Fibroblast of the aortic adventitia (primary cell): Measurements from ENCODE around the gene CNGA4. TPM values are rescaled to one million over a fixed set of nuclear protein-coding genes. Genes with fewer than 3 reads are reported as not detected.

ENCODE experiments used
- DNase-seq: peaks from one replicate; pipeline ENCODE4 v3.0.0-alpha.2; 2010; ENCODE audit warnings: low read depth
- H3K4me3 ChIP-seq: 2 replicates; pipeline ENCODE4 v1.5.1; 2011; ENCODE audit warnings: low read depth, mild to moderate bottlenecking, control low read depth, low read length, moderate library complexity
- total RNA-seq: library from RNA; depleted of rRNA; stranded (reverse); fragments of >200 nt; gene quantifications from 2 replicates; pipeline ENCODE4 v1.2.3, GENCODE V29; 2012; ENCODE audit warnings: low replicate concordance
- TF ChIP-seq, protein P1 (sequence below): IDR thresholded peaks from 2 replicates; pipeline ENCODE4 v1.5.1; 2011; ENCODE audit warnings: mild to moderate bottlenecking, low read length, control low read depth, inconsistent platforms; ENCODE audit not compliant: insufficient read depth

CNGA4 gene, protein sequence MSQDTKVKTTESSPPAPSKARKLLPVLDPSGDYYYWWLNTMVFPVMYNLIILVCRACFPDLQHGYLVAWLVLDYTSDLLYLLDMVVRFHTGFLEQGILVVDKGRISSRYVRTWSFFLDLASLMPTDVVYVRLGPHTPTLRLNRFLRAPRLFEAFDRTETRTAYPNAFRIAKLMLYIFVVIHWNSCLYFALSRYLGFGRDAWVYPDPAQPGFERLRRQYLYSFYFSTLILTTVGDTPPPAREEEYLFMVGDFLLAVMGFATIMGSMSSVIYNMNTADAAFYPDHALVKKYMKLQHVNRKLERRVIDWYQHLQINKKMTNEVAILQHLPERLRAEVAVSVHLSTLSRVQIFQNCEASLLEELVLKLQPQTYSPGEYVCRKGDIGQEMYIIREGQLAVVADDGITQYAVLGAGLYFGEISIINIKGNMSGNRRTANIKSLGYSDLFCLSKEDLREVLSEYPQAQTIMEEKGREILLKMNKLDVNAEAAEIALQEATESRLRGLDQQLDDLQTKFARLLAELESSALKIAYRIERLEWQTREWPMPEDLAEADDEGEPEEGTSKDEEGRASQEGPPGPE
- not detected in 2 replicates for total RNA-seq

DNA sequence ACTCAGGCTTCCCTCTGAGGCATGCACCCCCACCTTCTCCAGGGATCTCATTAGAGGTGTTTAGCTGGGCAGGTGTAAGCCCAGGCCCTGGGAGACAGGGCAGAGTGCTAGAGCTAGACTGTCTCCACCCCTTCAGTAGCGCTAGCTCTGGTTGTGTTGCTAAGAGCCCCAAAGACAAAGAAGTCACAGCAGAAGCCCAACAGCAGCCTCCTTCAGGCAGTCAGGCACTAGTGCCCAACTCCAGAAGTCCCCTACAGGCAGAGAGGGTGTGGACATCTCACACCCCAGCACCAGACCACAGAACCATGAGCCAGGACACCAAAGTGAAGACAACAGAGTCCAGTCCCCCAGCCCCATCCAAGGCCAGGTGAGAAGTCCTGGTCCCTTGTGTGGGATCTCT, at the start of gene CNGA4:
Gene CNGA4, plus strand, starts transcription at position 188 of the 400 bp plus-strand sequence. Its CDS starts 118 bp downstream, at position 306.
- TF ChIP-seq, protein P1, sequence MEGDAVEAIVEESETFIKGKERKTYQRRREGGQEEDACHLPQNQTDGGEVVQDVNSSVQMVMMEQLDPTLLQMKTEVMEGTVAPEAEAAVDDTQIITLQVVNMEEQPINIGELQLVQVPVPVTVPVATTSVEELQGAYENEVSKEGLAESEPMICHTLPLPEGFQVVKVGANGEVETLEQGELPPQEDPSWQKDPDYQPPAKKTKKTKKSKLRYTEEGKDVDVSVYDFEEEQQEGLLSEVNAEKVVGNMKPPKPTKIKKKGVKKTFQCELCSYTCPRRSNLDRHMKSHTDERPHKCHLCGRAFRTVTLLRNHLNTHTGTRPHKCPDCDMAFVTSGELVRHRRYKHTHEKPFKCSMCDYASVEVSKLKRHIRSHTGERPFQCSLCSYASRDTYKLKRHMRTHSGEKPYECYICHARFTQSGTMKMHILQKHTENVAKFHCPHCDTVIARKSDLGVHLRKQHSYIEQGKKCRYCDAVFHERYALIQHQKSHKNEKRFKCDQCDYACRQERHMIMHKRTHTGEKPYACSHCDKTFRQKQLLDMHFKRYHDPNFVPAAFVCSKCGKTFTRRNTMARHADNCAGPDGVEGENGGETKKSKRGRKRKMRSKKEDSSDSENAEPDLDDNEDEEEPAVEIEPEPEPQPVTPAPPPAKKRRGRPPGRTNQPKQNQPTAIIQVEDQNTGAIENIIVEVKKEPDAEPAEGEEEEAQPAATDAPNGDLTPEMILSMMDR = no peak
- no peak for DNase-seq
- no peak within 1 kb of the TSS for H3K4me3 ChIP-seq

DNA sequence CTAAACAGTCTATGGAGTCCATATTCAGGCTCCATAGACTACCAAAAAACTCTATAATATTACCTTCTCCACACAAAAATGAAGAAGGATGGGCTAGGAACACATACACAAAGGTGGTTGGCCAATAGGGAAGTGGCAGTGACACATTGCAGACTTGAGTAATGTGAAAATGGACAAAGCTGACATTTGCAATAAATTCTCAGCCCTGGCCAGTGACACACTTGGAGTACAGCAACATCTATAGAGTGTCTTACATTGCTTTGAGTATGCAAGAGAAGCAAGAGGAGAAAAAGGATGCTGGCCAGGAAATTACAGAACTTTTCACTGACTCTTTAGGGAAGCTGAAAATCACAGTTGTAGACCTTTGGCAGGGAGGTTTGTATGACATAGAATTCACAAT, 47.1 kb upstream of the CNGA4 start:
- TF ChIP-seq, protein P1 = no peak
- no peak for DNase-seq

DNA sequence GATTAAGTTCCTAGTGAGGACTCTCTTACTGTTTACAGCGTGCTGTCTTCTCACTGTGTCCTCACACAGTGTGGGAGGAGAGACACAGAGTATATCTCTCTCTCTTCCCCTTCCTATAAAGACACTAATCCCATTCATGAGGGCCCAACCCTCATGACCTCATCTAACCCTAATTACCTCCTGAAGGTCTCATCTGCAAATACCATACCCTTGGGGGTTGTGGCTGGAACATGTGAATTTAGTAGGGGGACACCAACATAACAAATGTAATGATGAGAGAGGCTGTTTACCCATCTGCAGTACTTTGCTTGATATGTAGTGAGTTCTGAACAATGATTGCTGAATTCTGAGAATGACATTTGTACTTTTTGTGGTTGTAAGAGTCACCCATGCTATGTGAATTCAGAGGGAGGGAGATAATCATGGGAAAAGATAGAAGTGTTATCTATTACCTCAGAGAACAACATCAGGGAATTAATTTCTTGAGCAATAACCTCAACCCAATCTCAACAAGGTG, 44.8 kb upstream of the CNGA4 start:
- TF ChIP-seq, protein P1 = no peak
- H3K4me3 ChIP-seq = no peak overlapping the region
- no peak for DNase-seq

More for the DNA sequence above, 47.1 kb upstream of the CNGA4 start:
- H3K4me3 ChIP-seq = no peak overlapping the region

DNA sequence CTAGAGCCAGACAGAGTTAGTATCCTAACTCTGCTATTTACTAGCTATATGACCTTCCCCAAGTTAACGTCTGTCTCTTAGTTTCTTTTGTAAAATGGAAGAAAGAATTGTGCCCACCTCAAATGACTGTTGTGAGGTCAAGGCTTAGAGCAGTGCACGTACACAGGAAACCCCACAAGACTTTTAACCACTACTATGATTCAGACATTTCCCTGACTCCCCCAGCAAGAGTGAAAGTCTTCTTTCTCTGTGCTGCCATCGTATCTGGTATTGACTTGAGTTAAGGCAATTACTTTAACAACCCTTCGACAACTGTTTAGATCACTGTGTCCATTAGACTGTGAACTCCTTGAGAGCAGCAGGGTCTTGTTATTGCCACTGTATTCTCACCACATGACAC, 42.5 kb upstream of the CNGA4 start:
- DNase-seq = no peak
- TF ChIP-seq, protein P1 = no peak
- no peak overlapping the region for H3K4me3 ChIP-seq

DNA sequence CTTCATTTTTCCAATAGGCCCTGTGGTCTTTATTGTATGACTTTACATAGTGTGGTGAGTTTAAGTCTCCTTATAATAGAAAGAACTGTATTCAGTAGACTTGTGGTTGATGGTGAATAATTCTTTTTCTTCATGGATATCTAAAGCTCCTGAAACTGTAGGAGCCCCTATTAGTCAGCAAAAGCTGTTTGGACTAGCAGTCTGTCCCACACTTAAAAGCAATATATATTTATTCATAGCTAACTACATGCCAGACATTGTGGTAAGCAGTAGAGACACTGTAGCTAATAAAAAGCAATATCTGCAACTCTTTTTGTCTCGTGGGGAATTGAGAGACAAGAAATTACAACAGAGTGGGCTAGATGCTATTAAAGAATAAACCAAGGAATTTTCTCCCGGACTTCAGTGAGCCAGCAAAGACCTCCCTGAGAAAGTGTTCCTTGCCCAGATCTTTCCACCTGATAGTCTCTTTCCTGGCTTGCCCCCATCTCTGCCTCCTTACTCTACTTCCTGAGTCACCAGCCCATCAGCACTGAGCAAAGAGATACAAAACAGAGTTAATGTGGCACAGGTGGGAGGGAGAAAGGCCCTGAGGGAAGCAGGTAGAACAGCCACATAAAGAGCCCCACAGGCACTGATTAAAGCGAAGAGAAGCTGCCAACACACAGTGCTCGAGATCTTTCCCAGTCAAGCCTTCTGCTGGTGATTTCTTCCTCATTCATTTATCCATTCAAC, 41.3 kb upstream of the CNGA4 start:
- DNase-seq = no peak
- TF ChIP-seq, protein P1 = no peak

DNA sequence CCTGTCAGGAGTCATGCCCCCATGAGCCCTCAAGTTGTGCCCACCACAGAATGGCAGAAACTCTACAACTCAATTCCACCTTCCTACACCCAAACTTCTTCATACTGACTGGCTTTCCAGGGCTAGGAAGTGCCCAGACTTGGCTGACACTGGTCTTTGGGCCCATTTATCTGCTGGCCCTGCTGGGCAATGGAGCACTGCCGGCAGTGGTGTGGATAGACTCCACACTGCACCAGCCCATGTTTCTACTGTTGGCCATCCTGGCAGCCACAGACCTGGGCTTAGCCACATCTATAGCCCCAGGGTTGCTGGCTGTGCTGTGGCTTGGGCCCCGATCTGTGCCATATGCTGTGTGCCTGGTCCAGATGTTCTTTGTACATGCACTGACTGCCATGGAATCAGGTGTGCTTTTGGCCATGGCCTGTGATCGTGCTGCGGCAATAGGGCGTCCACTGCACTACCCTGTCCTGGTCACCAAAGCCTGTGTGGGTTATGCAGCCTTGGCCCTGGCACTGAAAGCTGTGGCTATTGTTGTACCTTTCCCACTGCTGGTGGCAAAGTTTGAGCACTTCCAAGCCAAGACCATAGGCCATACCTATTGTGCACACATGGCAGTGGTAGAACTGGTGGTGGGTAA, 39.6 kb upstream of the CNGA4 start, which contains the start of gene OR52W1:
Gene OR52W1, plus strand, starts transcription at position 51 of the 637 bp plus-strand sequence. Its CDS starts 0 bp downstream, at position 51.
- H3K4me3 ChIP-seq = no peak within 1 kb of the TSS
- TF ChIP-seq, protein P1 = no peak
- DNase-seq = no peak

More for the DNA sequence above, 41.3 kb upstream of the CNGA4 start:
- H3K4me3 ChIP-seq = no peak overlapping the region
